RPMI8226 (cell line): Measurements from ENCODE around the gene PLP2.
"Not testable (repeated sequence)": the region's sequence is repeated elsewhere in the genome, so short reads cannot be mapped to it uniquely, and the experiment has no call there.

ENCODE experiments used
- DNase-seq: peaks from one replicate; pipeline ENCODE4 v3.0.0-alpha.2; 2015

Gene PLP2, protein sequence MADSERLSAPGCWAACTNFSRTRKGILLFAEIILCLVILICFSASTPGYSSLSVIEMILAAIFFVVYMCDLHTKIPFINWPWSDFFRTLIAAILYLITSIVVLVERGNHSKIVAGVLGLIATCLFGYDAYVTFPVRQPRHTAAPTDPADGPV

DNA sequence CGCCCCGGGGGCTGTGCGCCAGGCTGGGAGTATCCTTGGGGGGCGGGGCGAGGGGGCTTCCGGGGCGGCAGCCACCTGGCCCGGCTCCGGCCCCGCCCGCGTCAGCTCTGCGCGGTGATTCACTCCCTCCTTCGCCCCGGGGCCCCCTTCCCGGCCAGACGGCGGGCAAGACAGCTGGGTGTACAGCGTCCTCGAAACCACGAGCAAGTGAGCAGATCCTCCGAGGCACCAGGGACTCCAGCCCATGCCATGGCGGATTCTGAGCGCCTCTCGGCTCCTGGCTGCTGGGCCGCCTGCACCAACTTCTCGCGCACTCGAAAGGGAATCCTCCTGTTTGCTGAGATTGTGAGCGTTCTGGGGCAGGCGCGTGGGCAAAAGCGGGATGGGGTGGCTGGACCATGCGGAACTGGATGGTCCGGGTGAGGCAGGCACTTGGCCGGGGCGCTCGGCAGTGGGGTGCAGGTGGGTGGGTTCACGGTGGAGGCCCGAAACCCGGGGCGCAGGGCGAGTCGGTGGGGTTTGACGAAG lies at the start of gene PLP2:
Gene PLP2, plus strand, starts transcription at position 147 of the 528 bp plus-strand sequence. Its CDS starts 103 bp downstream, at position 250.
- DNase-seq: peak; percentile 81

DNA sequence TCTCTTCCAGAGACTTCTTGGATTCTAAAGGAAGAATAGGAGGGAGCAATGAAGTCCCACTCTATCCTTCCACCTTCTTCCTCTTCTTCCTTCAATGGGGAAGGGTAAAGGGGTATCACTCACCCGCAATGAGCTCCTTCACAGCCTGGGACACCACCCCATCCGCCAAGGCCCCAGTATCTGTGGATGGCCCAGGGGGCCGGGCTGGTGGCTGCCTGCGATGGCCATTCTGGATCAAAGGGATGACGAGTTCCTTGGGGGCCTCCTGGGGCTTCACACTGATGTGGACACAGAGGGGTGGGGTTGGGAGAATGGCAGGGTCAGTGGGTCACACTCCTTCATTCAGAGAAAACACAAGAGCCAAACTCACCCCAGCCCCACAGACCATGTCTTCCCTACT lies 49.2 kb upstream of the PLP2 start:
- no peak for DNase-seq

DNA sequence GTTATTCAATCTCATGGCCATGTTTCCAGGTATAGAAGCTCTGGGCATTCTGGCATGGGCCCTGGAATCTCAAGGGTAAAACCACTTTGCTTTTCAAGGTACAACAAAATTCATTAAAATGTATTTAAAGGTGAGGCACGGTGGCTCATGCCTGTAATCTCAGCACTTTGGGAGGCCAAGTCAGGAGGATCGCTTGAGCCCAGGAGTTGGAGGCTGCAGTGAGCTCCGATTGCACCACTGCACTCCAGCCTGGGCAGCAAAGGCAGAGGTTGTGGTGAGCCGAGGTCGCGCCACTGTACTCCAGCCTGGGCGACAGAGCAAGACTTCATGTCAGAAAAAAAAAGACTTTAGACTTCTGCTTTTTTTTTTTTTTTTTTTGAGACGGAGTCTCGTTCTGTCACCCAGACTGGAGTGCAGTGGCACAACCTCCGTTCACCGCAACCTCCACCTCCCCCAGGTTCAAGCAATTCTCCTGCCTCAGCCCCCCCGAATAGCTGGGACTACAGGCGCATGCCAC lies 43.9 kb upstream of the PLP2 start:
- not testable (repeated sequence) for DNase-seq

DNA sequence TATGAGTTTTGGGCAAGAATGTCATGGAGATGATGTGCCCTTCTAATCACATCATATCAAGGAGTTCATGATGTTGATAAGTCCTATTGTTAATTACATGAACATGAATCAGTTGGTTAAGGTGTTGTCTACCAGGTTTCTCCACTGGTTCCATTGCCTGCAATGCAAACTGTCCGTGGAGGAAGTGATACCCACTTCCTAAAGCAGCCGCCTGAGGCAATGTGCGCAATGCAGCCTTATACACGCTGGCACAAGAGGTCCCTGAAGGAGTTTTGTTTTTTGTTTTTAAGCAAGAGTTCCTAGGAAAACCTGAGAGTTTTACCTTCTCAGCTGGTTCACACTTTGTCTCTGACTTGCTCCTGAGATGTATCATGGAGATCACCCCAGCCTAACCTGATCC lies 42.3 kb upstream of the PLP2 start:
- DNase-seq: peak; percentile 66

DNA sequence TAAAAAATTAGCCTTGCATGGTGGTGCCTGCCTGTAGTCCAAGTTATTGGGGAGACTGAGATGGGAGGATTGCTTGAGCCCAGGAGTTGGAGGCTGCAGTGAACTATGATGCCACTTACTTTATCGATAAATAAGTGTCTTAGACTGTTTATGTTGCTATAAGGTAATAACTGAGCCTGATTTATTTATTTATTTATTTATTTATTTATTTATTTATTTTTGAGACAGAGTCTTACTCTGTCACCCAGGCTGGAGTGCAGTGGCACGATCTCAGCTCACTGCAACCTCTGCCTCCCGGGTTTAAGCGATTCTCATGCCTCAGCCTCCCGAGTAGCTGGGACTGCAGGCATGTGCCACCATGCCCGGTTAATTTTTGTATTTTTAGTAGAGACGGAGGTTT lies 39.4 kb upstream of the PLP2 start:
- DNase-seq: not testable (repeated sequence)

DNA sequence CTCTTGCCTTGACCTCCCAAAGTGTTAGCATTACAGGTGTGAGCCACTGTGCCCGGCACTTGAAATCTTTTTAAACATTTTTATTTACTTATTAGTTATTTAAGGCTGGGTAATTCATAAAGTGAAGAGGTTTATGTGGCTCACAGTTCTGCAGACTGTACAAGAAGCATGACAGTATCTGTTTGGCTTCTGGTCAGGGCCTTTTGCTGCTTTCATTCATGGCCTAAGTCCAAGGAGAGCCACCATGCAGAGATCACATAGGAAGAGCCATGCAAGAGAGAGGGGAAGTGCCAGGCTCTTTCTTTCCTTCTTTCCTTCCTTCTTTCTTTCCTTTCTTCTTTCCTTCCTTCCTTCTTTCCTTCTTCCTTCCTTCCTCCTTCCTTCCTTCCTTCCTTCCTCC lies 37.9 kb upstream of the PLP2 start:
- no peak for DNase-seq

- DNase-seq: no peak
Measured at GRCh38 chrX:49137492-49137891, 34.2 kb upstream of the PLP2 start.

DNA sequence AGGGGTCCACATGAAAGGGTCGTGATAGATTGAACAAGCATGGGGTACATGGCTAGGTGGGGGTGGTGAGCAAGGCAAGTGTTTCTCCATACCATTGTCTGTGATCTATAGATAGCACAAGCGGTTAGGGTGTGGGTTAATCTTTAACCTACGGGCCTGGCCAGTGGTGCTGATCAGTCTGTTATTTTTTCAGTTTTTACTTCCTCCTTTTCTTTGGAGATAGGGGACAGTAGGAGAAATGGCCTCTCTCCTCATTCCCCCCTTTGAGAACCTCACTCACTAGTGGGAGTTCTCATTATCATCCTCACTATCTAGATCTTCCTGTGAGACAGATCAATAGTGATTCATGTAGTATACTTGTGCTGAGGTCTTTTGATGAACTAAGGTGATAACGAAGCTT lies 32.0 kb upstream of the PLP2 start:
- no peak for DNase-seq

GRCh38 chrX:49142264-49142663 lies 29.4 kb upstream of the PLP2 start:
- DNase-seq: peak; percentile 33

DNA sequence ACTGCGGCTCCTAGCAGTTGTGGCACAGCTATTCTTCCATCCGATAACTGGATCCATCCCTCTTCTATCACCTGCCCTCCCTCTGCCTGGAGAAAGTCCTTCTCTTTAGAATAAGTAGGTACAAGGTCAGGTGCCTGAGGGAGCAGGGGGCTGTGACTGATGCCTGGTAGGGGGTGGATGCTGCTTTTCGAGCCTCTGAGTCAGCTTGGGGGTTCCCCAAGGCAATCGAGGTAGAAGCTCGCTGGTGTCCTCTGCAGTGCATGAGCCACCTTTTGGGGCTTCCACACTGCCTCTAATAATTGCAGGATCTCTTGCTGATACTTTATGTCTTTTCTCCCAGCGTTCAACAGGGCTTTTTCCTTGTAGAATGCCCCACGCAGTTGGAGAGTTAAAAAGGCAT lies 28.5 kb upstream of the PLP2 start:
- not testable (repeated sequence) for DNase-seq

- DNase-seq: no peak
Measured at GRCh38 chrX:49147282-49147681, 24.4 kb upstream of the PLP2 start.

GRCh38 chrX:49147936-49148335 lies 23.8 kb upstream of the PLP2 start:
- no peak for DNase-seq

DNA sequence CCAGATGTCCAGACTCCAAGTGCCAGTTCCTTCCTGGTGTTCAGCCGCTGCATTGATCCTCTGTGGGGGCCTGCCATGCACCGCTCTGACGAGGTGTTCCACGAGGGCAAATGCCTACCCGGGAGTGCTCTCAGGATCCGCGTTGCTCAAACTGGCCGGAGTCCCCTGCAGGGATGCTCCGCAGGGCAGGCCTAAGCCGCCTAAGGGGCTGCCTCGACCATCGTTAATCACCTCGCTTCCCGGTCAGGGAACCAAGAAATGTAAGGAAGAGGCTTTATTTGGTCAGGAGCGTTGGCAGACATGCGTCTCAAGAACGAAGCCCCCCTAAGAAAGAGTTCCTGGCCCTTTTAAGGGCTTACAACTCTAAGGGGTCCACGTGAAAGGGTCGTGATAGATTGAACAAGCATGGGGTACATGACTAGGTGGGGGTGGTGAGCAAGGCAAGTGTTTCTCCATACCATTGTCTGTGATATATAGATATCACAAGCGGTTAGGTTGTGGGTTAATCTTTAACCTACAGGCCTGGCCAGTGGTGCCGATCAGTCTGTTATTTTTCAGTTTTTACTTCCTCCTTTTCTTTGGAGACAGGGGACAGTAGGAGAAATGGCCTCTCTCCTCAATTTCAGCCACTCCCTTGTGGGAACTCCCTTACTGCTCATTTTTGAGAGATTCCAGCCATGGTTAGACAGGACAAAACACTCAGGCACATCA lies 23.2 kb upstream of the PLP2 start:
- DNase-seq: not testable (repeated sequence)

DNA sequence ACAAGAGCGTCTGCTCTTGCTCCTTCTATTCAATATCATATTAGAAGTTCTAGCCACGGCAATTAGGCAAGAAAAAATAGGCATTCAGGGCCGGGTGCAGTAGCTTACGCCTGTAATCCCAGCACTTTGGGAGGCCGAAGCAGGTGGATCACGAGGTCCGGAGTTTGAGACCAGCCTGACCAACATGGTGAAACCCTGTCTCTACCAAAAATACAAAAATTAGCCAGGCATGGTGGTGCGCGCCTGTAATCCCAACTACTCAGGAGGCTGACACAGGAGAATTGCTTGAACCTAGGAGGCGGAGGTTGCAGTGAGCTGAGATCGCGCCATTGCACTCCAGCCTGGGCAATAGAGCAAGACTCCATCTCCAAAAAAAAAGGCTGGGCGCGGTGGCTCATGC lies 22.4 kb upstream of the PLP2 start:
- DNase-seq: not testable (repeated sequence)

- DNase-seq: no peak
Measured at GRCh38 chrX:49153467-49153866, 18.2 kb upstream of the PLP2 start.

DNA sequence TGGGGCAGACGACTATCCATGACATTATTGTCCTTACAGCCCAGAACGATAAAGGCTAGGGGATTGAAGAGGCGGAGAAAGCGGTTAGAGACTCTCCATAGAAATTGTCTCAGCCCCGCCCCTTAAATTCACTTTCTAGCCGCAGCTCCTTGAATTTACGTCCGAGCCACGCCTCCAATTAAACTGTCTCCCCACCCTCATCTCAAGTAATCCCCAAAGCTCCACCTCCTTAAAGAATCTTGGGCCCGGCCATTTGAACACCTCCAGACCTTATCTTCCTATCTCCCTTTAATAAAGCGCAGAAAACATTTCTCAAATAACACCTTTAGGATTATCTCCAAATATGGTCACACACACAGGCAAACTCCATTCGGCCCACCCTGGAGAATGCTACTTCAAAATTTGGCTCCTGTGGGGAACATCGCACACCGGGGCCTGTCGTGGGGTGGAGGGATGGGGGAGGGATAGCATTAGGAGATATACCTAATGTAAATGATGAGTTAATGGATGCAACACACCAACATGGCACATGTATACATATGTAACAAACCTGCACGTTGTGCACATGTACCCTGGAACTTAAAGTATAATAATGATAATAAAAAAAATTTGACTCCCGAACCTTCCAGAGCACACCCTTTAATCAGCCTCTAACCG lies 16.3 kb upstream of the PLP2 start:
- DNase-seq: no peak

- peak; percentile 90 for DNase-seq
Measured at GRCh38 chrX:49155900-49156837, 15.5 kb upstream of the PLP2 start.

DNA sequence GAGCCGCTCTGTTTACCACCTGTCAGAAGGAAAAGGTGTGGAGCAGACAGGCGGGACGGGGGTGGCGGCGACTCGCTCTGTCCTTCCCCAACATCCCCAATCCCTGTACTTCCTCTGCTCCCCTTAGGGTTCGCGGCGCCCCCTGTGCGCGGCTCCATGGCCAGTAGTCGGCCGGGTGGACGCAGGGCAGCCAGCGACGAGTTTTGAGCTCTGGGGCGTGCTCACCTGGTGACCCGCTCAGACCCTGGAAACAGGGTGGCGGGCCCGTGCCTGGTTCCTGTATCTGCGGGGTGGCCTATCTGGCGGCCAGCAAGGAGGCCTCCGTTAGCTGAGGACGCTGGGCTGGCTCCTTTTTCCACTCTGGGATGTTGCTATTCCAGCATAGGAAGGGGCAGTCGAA lies 14.5 kb upstream of the PLP2 start:
- no peak for DNase-seq

GRCh38 chrX:49160908-49161307 lies 10.8 kb upstream of the PLP2 start:
- no peak for DNase-seq

DNA sequence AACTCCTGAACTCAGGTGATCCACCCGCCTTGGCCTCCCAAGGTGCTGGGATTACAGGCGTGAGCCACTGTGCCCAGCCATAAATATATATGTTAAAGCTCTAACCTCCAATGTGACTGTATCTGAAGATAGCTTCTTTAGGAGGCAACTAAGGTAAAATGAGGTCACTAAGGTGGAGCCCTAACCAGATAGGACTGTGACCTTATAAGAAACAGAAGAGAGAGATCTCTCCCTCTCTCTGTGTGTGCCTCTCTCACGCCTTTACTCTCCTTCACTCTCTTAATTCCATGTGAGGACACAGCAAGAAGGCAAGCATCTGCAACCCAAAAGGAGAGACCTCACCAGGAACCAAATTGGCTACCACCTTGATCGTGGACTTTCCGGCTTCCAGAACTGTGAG lies 10.1 kb upstream of the PLP2 start:
- DNase-seq: no peak

DNA sequence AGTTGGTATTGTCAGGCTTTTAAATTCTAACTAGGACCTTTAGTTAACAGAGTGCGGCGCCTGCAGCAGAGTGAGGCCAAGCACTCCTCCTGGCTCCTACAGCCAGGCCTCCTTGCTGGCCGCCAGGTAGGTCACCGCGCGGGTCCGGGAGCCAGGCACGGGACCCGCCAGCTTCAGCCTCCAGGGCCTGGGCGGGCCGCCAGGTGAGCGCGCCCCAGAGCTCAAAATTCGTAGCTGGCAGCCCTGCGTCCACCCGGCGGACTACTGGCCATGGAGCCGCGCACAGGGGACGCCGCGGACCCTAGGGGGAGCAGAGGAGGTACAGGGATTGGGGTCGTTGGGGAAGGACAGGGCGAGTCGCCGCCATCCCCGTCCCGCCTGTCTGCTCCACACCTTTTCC lies 9.1 kb upstream of the PLP2 start, which contains the start of gene MAGIX:
Gene MAGIX, plus strand, starts transcription at position 139 of the 400 bp plus-strand sequence. Its CDS starts 132 bp downstream, at position 271.
- DNase-seq: no peak
